ENCODE results near the gene COL25A1.

GRCh38 chr4:109185951-109186350 lies 116.5 kb downstream of the COL25A1 start:
- TF ChIP-seq CTCF (IDR thresholded peaks at IDR 0.05), result no peak
- TF ChIP-seq EP300 (IDR thresholded peaks at IDR 0.05), result no peak
- no peak for TF ChIP-seq POLR2AphosphoS5 (IDR thresholded peaks at IDR 0.05)
- TF ChIP-seq POLR2A (IDR thresholded peaks at IDR 0.05), result no peak

All from upper lobe of left lung (tissue), 4 donors.